ENCODE results near the gene LRRC63. TPM values are rescaled to one million over a fixed set of nuclear protein-coding genes. Genes with fewer than 3 reads are reported as not detected.
A peak's percentile ranks its signal among the peaks of the same experiment; 100 is the strongest.

LRRC63 gene
- total RNA-seq, 1 experiment from 2014 or later, result 0.06 TPM

DNA sequence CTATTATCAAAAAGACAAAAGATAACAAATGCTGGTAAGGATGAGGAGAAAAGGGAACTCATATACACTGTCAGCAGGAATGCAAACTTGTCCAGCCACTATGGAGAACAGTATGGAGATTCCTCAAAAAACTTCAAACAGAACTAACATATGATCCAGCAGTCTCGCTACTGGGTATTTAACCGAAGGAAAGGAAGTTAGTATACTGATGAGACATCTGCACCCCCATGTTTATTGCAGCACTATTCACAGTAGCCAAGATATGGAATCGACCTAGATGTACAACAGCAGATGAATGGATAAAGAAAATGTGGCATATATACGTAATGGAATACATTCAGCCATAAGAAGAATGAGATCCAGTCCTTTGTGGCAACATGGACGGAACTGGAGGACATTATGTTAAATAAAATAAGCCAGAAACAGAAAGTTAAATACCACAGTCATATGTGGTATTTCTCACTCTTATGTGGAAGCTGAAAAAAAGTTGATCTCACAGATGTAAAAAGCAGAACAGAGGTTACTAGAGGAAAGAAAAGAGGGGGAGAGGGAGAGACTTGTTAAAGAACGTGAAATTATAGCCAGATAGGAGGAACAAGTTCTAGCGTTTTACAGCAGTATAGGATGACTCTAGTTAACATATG is 92.1 kb downstream of the LRRC63 start:
- Histone ChIP-seq H3K4me3 (no peak overlapping the region), H3K9me3 (replicated peaks) (no peaks in the 10 kb centered on the region), H3K27me3 (no peaks in the 10 kb centered on the region), H3K36me3 (no peaks in the 10 kb centered on the region), H3K4me1 (no peaks in the 10 kb centered on the region), H3K27ac (no peak overlapping the region)
- DNase-seq, result no peak

DNA sequence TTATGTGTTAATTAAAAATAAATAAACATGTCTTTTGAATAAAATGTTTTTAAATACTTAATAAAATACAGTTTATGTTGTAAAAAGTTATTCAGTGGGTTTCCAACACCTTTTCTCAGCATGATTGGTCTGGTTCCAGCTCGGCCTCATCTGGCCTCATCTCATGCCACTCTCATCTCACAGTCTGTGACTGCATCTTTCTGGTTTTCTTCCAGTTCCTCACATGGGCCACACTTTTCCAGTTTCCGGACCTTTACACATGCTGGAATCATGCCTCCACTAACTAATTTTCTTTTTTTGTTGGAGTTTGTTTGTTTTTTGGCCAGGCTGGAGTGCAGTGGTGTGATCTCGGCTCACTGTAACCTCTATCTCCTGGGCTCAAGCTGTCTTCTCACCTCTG is 92.8 kb downstream of the LRRC63 start:
- Histone ChIP-seq H3K4me3 (no peak overlapping the region), H3K27me3 (no peaks in the 10 kb centered on the region), H3K9me3 (replicated peaks) (no peaks in the 10 kb centered on the region), H3K27ac (no peak overlapping the region), H3K4me1 (no peaks in the 10 kb centered on the region), H3K36me3 (no peaks in the 10 kb centered on the region)
- DNase-seq, result no peak

DNA sequence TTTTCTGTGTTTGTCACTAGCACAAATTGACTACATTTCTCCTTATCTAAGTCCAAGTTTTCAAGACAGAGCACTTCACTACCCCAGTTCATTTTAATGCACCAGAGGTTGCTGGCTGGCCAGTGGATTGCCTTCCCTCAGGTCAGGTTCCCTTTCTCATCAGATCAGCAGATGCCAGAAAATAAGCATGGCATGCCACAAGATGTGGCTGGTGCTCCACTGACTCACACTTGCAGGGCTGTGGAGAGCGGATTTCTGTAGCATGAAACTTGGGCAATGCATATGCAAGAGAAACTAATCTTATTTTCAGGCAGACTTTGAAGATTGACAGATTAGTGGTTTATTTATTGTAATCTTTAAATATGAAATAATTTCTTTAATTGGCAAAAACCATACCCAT is 95.8 kb downstream of the LRRC63 start:
- no peak for DNase-seq
- Histone ChIP-seq H3K4me1 (no peaks in the 10 kb centered on the region), H3K27ac (no peak overlapping the region), H3K27me3 (no peaks in the 10 kb centered on the region), H3K9me3 (replicated peaks) (no peaks in the 10 kb centered on the region), H3K36me3 (no peaks in the 10 kb centered on the region), H3K4me3 (no peak overlapping the region)

DNA sequence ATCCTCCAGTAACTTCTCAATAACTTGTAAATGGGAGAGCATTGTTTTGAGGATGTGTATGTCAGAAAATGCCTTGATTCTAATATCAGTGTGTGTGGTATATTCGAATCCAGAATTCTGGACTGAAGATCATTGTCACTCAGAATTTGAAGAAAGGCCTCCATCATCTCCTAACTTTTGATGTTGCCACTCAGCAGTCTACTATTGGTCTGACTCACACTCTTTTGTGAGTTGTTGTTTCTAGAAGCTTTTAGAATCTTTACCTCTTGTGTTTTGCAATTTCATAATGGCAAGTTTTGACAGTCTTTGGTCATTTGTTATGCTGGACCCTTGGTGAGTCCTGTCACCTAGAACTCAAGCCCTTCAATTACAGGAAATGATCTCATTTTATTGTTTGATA is 98.3 kb downstream of the LRRC63 start:
- Histone ChIP-seq H3K36me3 (no peaks in the 10 kb centered on the region), H3K9me3 (replicated peaks) (no peaks in the 10 kb centered on the region), H3K4me1 (no peaks in the 10 kb centered on the region), H3K27me3 (no peaks in the 10 kb centered on the region), H3K27ac (no peak overlapping the region), H3K4me3 (no peak overlapping the region)
- DNase-seq, result no peak

DNA sequence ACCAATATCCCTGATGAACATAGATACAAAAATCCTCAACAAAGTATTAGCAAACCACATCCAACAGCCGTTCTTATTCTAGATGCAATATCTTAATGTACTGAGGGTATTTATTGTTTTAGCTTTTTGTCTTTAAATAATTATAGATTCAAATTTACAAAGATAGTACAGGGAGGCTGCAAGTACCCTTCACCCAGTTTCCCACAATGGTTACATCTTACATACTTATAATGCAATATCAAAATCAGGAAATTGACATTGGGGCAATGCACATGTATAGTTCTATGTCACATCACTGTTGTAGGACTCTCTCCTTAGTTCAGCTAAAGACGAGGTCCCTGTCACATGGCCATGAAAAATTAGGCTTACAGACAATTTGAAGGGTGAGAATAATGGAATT is 99.5 kb downstream of the LRRC63 start:
- no peak for DNase-seq
- Histone ChIP-seq H3K9me3 (replicated peaks) (no peaks in the 10 kb centered on the region), H3K27me3 (no peaks in the 10 kb centered on the region), H3K27ac (no peak overlapping the region), H3K4me1 (no peaks in the 10 kb centered on the region), H3K36me3 (no peaks in the 10 kb centered on the region), H3K4me3 (no peak overlapping the region)

- Histone ChIP-seq H3K27ac (no peak overlapping the region), H3K4me3 (no peak overlapping the region), H3K27me3 (no peaks in the 10 kb centered on the region), H3K4me1 (no peaks in the 10 kb centered on the region), H3K9me3 (replicated peaks) (no peaks in the 10 kb centered on the region), H3K36me3 (no peaks in the 10 kb centered on the region)
- DNase-seq, result no peak
Measured at GRCh38 chr13:46313024-46313423, 101.3 kb downstream of the LRRC63 start.

DNA sequence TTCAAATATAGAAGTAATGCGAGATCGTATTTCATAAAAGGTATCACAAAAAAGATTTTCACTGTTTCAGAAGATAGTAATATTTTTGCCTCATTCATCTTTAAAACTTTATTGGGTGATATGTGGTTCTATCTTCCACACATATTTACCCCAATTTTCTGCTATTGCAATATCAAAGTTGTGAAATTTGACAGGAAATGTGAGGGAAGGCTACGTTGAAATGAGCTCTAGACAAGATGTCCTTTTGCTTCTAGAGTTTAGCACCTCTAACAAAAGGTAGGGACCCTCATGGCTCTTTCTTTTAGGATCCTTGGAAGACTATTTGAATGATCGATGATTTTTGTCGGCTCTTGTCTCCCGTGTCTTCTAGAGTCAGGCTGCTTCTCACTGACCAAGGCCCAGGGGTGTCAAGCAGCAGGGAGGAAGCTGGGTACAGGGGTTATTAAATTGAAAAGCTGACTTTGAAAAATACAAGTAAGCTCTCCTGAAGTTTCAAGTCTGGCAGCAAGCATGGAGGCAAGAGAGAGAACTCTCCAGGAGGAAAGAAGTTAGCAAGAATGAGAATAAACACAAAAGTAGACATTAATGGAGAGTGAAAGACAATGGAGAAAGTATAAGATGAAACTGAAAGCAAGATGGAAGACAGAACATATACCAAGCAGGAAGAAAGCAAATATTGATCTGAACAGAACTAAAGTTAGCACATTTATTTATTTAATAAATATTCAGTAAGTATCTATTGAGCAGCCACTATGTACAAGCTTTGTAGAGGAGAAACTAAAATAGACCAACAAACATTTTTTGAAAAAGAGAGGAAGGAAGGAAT is 101.9 kb downstream of the LRRC63 start:
- no peak for DNase-seq
- no peaks in the 10 kb centered on the region for H3K9me3 ChIP-seq (replicated peaks)
- no peak overlapping the region for H3K4me3 ChIP-seq
- no peak overlapping the region for H3K27ac ChIP-seq
- no peaks in the 10 kb centered on the region for H3K4me1 ChIP-seq
- H3K27me3 ChIP-seq, result no peaks in the 10 kb centered on the region
- no peaks in the 10 kb centered on the region for H3K36me3 ChIP-seq

DNA sequence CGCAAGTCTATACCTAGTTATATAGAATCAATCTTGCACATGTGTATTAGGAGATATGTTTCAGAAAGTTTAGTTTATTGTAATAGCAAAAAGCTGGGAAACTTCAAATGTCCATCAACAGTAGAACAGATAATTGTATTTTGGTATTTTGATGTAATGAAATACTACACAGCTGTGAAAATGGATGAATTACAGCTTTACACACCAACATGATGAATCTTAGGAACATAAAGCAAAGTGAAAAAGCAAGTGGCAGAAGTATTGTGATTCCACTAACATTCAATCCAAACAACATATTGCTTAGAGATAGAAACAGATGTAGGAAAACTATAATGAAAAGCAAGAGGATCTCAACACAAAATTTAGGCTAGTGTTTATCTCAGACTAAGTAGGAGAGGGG is 102.9 kb downstream of the LRRC63 start:
- H3K4me1 ChIP-seq, result no peaks in the 10 kb centered on the region
- H3K27ac ChIP-seq, result no peak overlapping the region
- H3K9me3 ChIP-seq (replicated peaks), result no peaks in the 10 kb centered on the region
- no peaks in the 10 kb centered on the region for H3K36me3 ChIP-seq
- DNase-seq, result no peak
- no peak overlapping the region for H3K4me3 ChIP-seq
- no peaks in the 10 kb centered on the region for H3K27me3 ChIP-seq

- H3K4me1 ChIP-seq, result no peaks in the 10 kb centered on the region
- H3K27ac ChIP-seq, result no peak overlapping the region
- H3K36me3 ChIP-seq, result no peaks in the 10 kb centered on the region
- no peaks in the 10 kb centered on the region for H3K27me3 ChIP-seq
- H3K4me3 ChIP-seq, result no peak overlapping the region
- no peak for DNase-seq
- H3K9me3 ChIP-seq (replicated peaks), result no peaks in the 10 kb centered on the region
Measured at GRCh38 chr13:46315036-46315435, 103.3 kb downstream of the LRRC63 start.

DNA sequence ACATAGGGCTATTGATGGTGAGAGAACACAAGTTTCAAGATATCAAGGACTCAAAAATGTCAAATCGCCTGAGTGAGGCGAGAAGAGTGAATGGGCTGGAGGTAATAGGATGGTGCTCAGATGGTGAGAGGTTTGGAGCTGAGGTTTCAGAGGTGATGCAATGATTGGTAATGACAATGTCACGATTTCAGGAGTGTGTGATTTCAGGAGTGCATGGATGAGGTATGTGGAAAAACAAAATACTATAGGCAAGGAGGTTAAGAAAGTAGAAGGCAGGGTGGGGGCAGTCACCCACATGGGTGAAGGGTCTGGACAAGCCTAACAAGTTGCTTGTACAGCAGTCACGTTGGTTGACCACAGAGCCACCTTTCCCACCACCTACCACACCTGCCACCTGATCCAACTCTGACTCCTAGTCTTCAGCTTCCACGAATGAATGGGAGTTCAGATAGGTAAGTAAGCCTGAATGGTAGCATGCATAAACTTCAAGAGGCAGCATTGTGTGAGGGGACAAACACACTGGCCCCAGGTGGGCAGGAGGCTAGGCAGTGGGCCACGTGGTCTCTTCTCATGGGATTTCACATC is 103.9 kb downstream of the LRRC63 start:
- no peaks in the 10 kb centered on the region for H3K9me3 ChIP-seq (replicated peaks)
- no peaks in the 10 kb centered on the region for H3K4me1 ChIP-seq
- no peaks in the 10 kb centered on the region for H3K27me3 ChIP-seq
- DNase-seq, result no peak
- no peak overlapping the region for H3K4me3 ChIP-seq
- no peaks in the 10 kb centered on the region for H3K36me3 ChIP-seq
- no peak overlapping the region for H3K27ac ChIP-seq

- H3K27me3 ChIP-seq, result no peaks in the 10 kb centered on the region
- no peaks in the 10 kb centered on the region for H3K4me1 ChIP-seq
- H3K36me3 ChIP-seq, result no peaks in the 10 kb centered on the region
- H3K4me3 ChIP-seq, result no peak overlapping the region
- no peak overlapping the region for H3K27ac ChIP-seq
- no peak for DNase-seq
- no peaks in the 10 kb centered on the region for H3K9me3 ChIP-seq (replicated peaks)
Measured at GRCh38 chr13:46317120-46317519, 105.4 kb downstream of the LRRC63 start.

DNA sequence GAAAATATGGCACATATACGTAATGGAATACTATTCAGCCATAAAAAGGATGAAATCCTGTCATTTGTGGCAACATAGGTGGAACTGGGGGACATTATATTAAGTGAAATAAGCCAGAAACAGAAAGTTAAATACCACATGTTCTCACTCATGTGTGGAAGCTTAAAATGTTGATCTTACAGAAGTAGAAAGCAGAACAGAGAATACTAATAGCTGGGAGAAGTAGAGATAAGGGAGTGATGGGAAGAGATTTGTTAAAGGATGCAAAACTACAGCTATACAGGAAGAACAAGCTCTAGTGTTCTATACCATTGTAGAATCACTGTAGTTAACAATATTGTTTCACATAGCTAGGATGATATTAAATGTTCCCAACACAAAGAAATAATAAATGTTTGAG is 107.3 kb downstream of the LRRC63 start:
- Histone ChIP-seq H3K9me3 (replicated peaks) (no peaks in the 10 kb centered on the region), H3K4me3 (no peak overlapping the region), H3K27me3 (no peaks in the 10 kb centered on the region), H3K36me3 (no peaks in the 10 kb centered on the region), H3K4me1 (no peaks in the 10 kb centered on the region), H3K27ac (no peak overlapping the region)
- DNase-seq, result no peak

GRCh38 chr13:46320406-46320805 is 108.7 kb downstream of the LRRC63 start:
- Histone ChIP-seq H3K4me3 (no peak overlapping the region), H3K9me3 (replicated peaks) (no peaks in the 10 kb centered on the region), H3K27me3 (no peaks in the 10 kb centered on the region), H3K4me1 (no peaks in the 10 kb centered on the region), H3K27ac (no peak overlapping the region), H3K36me3 (no peaks in the 10 kb centered on the region)
- no peak for DNase-seq

DNA sequence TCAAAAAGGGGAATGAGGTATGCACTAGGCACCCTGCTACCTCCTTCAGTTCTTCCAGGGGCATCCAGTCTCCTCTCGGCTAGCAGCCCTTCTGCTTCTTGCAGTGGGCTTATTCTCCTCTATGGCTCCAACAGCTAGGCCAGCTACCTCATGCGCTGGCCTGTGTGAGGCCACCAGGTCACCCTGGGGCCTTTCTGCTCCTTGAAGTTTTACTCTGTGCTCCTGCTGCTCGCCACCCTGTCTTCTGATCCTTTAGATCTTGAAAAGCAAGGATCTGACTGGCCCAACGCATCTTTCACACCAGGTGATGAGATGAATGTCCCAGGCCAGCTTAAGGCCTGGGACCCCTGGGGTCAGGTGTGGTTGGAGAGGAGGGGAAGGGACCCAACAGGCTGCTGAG is 109.1 kb downstream of the LRRC63 start:
- no peak for DNase-seq
- no peak overlapping the region for H3K27ac ChIP-seq

DNA sequence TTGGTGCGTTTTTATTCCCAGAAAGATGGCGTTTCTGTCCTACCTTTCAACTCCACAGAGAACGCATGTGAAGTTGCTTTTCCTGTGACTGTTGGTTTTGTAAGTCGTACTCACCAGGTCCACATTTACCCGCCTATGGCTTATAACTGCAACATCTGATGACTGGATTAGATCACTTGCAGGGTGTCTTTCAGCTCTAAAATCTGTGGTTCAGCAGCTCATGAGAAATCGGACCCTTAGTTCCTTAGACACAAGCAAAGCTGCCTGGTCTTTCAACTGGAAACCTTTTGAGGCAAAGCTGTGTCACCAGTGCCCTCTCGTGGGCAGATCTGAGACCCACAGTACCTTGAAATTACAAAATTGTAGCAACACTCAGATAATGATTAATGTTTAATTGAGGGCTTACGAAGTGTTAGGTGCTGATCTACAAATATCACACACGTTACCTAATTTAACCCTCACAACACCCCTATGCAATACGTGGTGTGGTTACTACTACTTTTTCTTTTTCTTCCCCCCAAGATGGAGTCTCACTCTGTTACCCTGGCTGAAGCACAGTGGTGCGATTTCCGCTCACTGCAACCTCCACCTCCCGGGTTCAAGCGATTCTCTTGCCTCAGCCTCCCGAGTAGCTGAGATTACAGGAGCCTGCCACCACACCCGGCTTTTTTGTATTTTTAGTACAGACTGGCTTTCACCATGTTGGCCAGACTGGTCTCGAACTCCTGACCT is 109.9 kb downstream of the LRRC63 start:
- no peaks in the 10 kb centered on the region for H3K27me3 ChIP-seq
- no peaks in the 10 kb centered on the region; the same call in 1 of the 2 replicates for H3K9me3 ChIP-seq (replicated peaks)
- H3K4me3 ChIP-seq, result no peak overlapping the region
- peak; percentile 32 to 68 for DNase-seq
- H3K27ac ChIP-seq, result no peak overlapping the region
- H3K4me1 ChIP-seq, result no peaks in the 10 kb centered on the region
- H3K36me3 ChIP-seq, result no peaks in the 10 kb centered on the region

More for the DNA sequence above, 109.1 kb downstream of the LRRC63 start:
- H3K4me3 ChIP-seq, result no peak overlapping the region
- H3K36me3 ChIP-seq, result no peaks in the 10 kb centered on the region
- H3K9me3 ChIP-seq (replicated peaks), result no peaks in the 10 kb centered on the region; the same call in 1 of the 2 replicates
- H3K27me3 ChIP-seq, result no peaks in the 10 kb centered on the region
- no peaks in the 10 kb centered on the region for H3K4me1 ChIP-seq

Measured in SJCRH30 (cell line).